Fibroblast of lung (primary cell): ENCODE results near the gene EVX1. TPM values are rescaled to one million over a fixed set of nuclear protein-coding genes. Genes with fewer than 3 reads are reported as not detected.

Experiments
- DNase-seq, 2 donors: peaks; one replicate each; pipeline versions ENCODE4 v3.0.0 to v3.0.0-alpha.2; 2010; ENCODE audit warnings: low read depth in 2 of 2
- H2AFZ ChIP-seq: 2 replicates; pipeline ENCODE4 v1.5.1; 2012; ENCODE audit warnings: low read length, control low read depth, inconsistent platforms
- H3K27ac ChIP-seq: 2 replicates; pipeline ENCODE4 v1.5.1; 2011; ENCODE audit warnings: low read length, control low read depth; ENCODE audit not compliant: insufficient read depth
- H3K27me3 ChIP-seq: 2 replicates; pipeline ENCODE4 v1.5.1; 2011; ENCODE audit warnings: mild to moderate bottlenecking, low read length; ENCODE audit not compliant: control insufficient read depth, insufficient read depth
- H3K36me3 ChIP-seq: 2 replicates; pipeline ENCODE4 v1.5.1; 2011; ENCODE audit warnings: low read length; ENCODE audit not compliant: control insufficient read depth, insufficient read depth
- H3K4me1 ChIP-seq: 2 replicates; pipeline ENCODE4 v1.5.1; 2011; ENCODE audit warnings: low read length; ENCODE audit not compliant: control insufficient read depth, insufficient read depth; ENCODE audit errors: extremely low read depth
- H3K4me2 ChIP-seq: 2 replicates; pipeline ENCODE4 v1.5.1; 2011; ENCODE audit warnings: low read length, control low read depth; ENCODE audit not compliant: insufficient read depth; ENCODE audit errors: extremely low read depth
- H3K4me3 ChIP-seq, 4 experiments: fragments of 200-600 bp in 1 of 4; sonication (generic) in 1 of 4; replicated peaks in 1 of 4; 2 replicates each; pipeline ENCODE4 v1.5.1; 2011 to 2016; ENCODE audit warnings: low read length in 4 of 4, low read depth in 3 of 4, mild to moderate bottlenecking in 3 of 4, control low read depth in 2 of 4, inconsistent platforms in 1 of 4, mixed read lengths in 1 of 4; ENCODE audit not compliant: insufficient read depth in 1 of 4; ENCODE audit errors: control extremely low read depth in 1 of 4
- H3K79me2 ChIP-seq: 2 replicates; pipeline ENCODE4 v1.5.1; 2012; ENCODE audit warnings: mild to moderate bottlenecking, low read length, inconsistent platforms; ENCODE audit not compliant: control insufficient read depth, insufficient read depth
- H3K9ac ChIP-seq: 2 replicates; pipeline ENCODE4 v1.5.1; 2011; ENCODE audit warnings: mild to moderate bottlenecking, low read length, control low read depth; ENCODE audit not compliant: insufficient read depth
- H3K9me3 ChIP-seq: 2 replicates; pipeline ENCODE4 v1.5.1; 2012; ENCODE audit warnings: low read depth, low read length; ENCODE audit not compliant: control insufficient read depth, insufficient read depth
- H4K20me1 ChIP-seq: 2 replicates; pipeline ENCODE4 v1.5.1; 2011; ENCODE audit warnings: low read length; ENCODE audit not compliant: control insufficient read depth, insufficient read depth; ENCODE audit errors: extremely low read depth
- CTCF ChIP-seq, 2 donors: IDR thresholded peaks in 1 of 2; conservative IDR thresholded peaks in 1 of 2; 1 replicate in 1 of 2; 2 replicates in 1 of 2; pipeline ENCODE4 v1.5.1; 2011 to 2012; ENCODE audit warnings: low read length in 2 of 2, control low read depth in 1 of 2, inconsistent platforms in 1 of 2, low read depth in 1 of 2, mild to moderate bottlenecking in 1 of 2
- EZH2 ChIP-seq: IDR thresholded peaks from 2 replicates; pipeline ENCODE4 v1.5.1; 2012; ENCODE audit warnings: low read length, control low read depth, mild to moderate bottlenecking; ENCODE audit errors: missing control alignments
- polyA plus RNA-seq, 2 donors: library from polyadenylated mRNA; depleted of rRNA in 1 of 2; stranded (reverse) in 1 of 2; unstranded in 1 of 2; fragments of >200 nt; gene quantifications; 2 replicates each; pipeline ENCODE4 v1.2.1, GENCODE V29; 2011 to 2012; ENCODE audit warnings: missing spikeins in 1 of 2
- total RNA-seq: library from RNA; depleted of rRNA; stranded (reverse); fragments of >200 nt; gene quantifications from 2 replicates; pipeline ENCODE4 v1.2.1, GENCODE V29; 2014

The EVX1 gene
- total and polyA plus RNA-seq, 2 donors (not counting 1 experiment from before 2014, with no cell fraction given): not detected

GRCh38 chr7:27244488-27245123 lies 2.0 kb downstream of the EVX1 start:
- H3K27ac ChIP-seq: no peak overlapping the region
- H3K4me2 ChIP-seq: no peak overlapping the region
- H3K36me3 ChIP-seq: no peaks in the 10 kb centered on the region
- no peaks in the 10 kb centered on the region for H3K79me2 ChIP-seq
- TF ChIP-seq CTCF (conservative IDR thresholded peaks at IDR 0.05 in 1 of 2, IDR thresholded peaks at IDR 0.05 in 1 of 2; ENCODE audit: low read depth in 1 of 2, low read length in 2 of 2) (no peak), EZH2 (peak; percentile 94)
- no peaks in the 10 kb centered on the region for H3K9me3 ChIP-seq
- peaks cover 100% of the 10 kb centered on the region for H3K27me3 ChIP-seq
- DNase-seq: no peak
- no peak overlapping the region for H2AFZ ChIP-seq
- no peak overlapping the region for H3K9ac ChIP-seq
- H3K4me3 ChIP-seq: no peak overlapping the region
- H4K20me1 ChIP-seq: no peaks in the 10 kb centered on the region
- H3K4me1 ChIP-seq: no peaks in the 10 kb centered on the region

GRCh38 chr7:27245124-27245797 lies 2.7 kb downstream of the EVX1 start:
- no peaks in the 10 kb centered on the region for H3K36me3 ChIP-seq
- no peaks in the 10 kb centered on the region for H3K4me1 ChIP-seq
- DNase-seq: no peak
- H3K27me3 ChIP-seq: peaks cover 100% of the 10 kb centered on the region
- no peak overlapping the region for H3K4me2 ChIP-seq
- H3K4me3 ChIP-seq: no peak overlapping the region
- H3K9ac ChIP-seq: no peak overlapping the region
- no peaks in the 10 kb centered on the region for H4K20me1 ChIP-seq
- no peaks in the 10 kb centered on the region for H3K79me2 ChIP-seq
- H3K9me3 ChIP-seq: no peaks in the 10 kb centered on the region
- no peak overlapping the region for H3K27ac ChIP-seq
- TF ChIP-seq CTCF (conservative IDR thresholded peaks at IDR 0.05 in 1 of 2, IDR thresholded peaks at IDR 0.05 in 1 of 2; ENCODE audit: low read depth in 1 of 2, low read length in 2 of 2) (no peak), EZH2 (peak; percentile 20)
- H2AFZ ChIP-seq: no peak overlapping the region

GRCh38 chr7:27245798-27246691 lies 3.4 kb downstream of the EVX1 start:
- Histone ChIP-seq H3K36me3 (no peaks in the 10 kb centered on the region), H3K9ac (no peak overlapping the region), H3K4me1 (no peaks in the 10 kb centered on the region), H3K79me2 (no peaks in the 10 kb centered on the region), H3K27ac (no peak overlapping the region), H3K9me3 (no peaks in the 10 kb centered on the region), H2AFZ (no peak overlapping the region), H3K4me2 (no peak overlapping the region), H4K20me1 (no peaks in the 10 kb centered on the region), H3K27me3 (peaks cover 100% of the 10 kb centered on the region), H3K4me3 (no peak overlapping the region)
- TF ChIP-seq CTCF (conservative IDR thresholded peaks at IDR 0.05 in 1 of 2, IDR thresholded peaks at IDR 0.05 in 1 of 2; ENCODE audit: low read depth in 1 of 2, low read length in 2 of 2): no peak
- peak; percentile 86 for TF ChIP-seq EZH2
- no peak for DNase-seq
